Activated CD8-positive, alpha-beta memory T cell treated with anti-CD3 and anti-CD28 coated beads for 36 hours (primary cell): ENCODE results near the gene ZBTB17. TPM values are rescaled to one million over a fixed set of nuclear protein-coding genes. Genes with fewer than 3 reads are reported as not detected.

Source experiments
- CTCF ChIA-PET: fragments of 350-600 bp; sonication (Branson Sonifier 250); formaldehyde crosslinking; loops from one replicate; lab custom pipeline; 2021; ENCODE audit warnings: antibody characterized with exemption; lab: Charles Lee
- POLR2A ChIA-PET: fragments of 350-600 bp; sonication (Branson Sonifier 250); formaldehyde crosslinking; loops from one replicate; lab custom pipeline; 2021; ENCODE audit warnings: antibody characterized with exemption; lab: Charles Lee
- total RNA-seq, 2 experiments: library from RNA; stranded (reverse); gene quantifications; one replicate each; pipeline ENCODE4 v1.2.3, GENCODE V29; 2021

Gene ZBTB17
- total RNA-seq, 2 experiments from 2014 or later = 54.8 to 57.9 TPM

DNA sequence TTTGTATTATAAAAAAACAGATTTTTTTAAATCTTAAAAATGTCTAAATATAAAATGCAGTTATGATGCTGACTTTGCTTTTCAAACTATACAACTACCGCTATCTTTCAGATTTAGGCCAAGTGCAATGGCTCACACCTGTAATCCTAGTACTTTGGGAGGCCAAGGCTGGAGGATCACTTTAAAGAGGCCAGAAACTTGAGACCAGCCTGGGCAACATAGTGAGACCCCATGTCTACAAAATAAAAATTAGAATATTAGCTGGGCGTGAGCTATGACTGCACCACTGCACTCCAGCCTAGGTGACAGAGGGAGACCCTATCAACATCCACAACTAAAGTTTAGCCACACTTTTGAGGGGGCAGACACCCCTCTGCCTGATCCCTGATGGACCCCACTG lies 20.3 kb downstream of the ZBTB17 start:
- ChIA-PET POLR2A (interaction anchor here (0.7 kb wide), 1 partner anchor 122 kb away, joined by 3 read pairs; no protein-coding TSS in a partner anchor), CTCF (interaction anchor here (0.7 to 1.1 kb wide), 2 partner anchors 9 to 12 kb away, joined by 3 read pairs; no protein-coding TSS in a partner anchor)

DNA sequence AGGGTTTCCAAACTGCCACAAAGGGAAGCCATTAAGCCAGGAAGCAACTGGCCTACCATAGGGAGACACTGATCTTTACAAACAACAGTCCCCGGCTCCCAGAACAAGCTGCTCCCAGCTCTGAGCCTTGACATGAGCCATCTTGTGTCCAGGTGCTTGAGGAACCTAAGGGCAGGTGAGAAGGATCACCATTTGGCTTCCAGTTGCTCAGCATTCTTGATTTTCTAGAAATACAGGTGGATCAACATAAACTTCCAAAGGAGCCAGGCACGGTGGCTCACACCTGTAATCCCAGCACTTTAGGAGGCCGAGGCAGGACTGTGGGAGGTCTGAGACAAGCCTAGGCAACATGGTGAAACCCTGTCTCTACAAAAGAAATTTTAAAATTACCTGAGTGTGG lies 21.6 kb downstream of the ZBTB17 start:
- CTCF ChIA-PET = no interaction called here
- POLR2A ChIA-PET = no interaction called here

DNA sequence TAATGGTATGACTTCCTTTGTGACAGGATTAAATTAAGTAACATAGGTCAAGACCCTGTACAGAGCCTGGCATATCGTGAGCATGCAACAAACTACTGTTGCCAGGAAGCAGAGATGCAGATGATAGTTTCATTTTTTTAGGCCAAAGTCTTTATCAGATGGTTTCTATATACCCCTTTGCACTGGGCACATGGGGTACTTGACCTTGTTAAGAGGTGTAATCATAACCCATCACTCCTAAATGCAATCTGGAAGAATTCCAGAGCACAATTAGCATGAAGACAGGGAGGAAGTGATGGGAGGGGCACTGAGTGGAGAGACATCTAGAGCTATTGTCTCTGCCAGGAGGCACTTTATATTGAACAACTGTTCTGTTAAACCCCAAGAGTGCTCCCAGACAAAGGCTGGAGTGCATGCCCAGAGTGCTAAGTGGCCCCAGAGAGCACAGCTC lies 22.1 kb downstream of the ZBTB17 start:
- ChIA-PET POLR2A (no interaction called here), CTCF (no interaction called here)

DNA sequence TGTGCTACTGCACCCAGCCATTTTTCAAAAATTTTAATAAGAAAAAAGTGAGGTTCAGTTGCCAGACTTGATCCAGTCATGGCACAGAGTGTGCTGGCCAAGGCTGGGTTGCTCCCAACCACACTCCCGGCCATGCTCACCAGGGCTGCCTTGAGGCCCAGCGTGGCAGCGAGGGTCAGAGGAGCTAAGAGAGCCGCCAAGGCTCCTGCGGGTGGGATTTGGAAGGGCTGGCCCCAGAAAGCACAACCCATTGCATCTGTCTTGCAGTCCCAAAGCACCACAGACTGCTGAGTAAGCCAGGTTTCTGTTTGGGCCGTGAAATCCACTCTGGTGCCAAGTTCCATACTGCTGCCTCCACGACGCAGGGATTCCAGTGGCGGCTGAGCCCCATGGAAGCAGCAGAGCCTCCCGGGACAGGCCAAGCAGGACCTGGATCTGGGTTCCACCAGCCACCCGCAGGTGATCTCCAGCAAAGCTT lies 22.6 kb downstream of the ZBTB17 start:
- POLR2A ChIA-PET = no interaction called here
- CTCF ChIA-PET = interaction anchor here (1.8 kb wide), 1 partner anchor 10 kb away, joined by 4 read pairs; no protein-coding TSS in a partner anchor

DNA sequence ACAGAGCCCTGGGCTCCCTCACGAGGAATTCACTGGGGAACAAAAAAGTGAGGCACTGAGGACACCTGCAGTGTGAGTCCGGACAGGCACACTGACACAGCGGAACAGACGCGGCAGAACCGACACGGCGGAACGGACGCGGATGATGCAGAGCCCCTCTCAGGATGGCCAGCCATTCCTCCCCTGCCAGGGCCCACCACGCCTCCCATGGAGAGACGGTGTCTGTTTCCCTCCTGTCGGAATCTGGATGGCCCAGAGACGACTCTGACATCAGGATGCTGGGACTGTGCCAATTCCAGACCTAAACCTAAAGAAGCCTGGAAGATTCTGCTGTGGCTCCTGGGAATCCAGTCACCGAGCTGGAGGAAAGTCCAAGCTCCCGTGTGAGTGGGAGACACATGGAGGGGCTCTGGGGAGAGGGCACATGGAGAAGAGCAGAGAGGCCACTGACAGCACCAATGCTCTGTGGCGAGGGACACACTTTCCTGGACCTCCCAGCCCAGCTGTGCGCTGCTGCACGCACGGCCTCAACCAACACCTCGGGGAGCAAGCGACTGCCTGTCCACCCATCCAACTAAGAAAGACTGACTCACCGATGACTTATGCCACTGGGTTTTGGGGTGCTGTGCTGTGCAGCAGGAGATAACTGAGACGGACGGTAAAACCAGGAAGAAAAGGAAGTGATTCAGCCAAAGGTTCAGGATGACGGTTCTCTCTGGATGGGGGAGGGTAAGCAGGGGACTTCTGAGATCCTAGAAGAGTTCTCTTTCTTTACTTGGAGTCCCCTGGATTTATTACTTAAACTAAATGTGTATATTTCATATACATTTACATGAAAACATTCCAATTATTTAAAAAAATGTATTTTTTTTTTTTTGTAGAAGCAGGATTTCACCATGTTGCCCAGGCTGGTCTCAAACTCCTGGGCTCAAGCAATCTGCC lies 23.3 kb downstream of the ZBTB17 start:
- ChIA-PET POLR2A (interaction anchor here (0.7 to 3.9 kb wide), 3 partner anchors 14 to 22 kb away, joined by 3 to 51 read pairs (median 3); partner anchors contain the start of gene ZBTB17), CTCF (interaction anchor here (1.0 to 1.8 kb wide), 2 partner anchors 9 to 120 kb away, joined by 3 to 4 read pairs; no protein-coding TSS in a partner anchor)

DNA sequence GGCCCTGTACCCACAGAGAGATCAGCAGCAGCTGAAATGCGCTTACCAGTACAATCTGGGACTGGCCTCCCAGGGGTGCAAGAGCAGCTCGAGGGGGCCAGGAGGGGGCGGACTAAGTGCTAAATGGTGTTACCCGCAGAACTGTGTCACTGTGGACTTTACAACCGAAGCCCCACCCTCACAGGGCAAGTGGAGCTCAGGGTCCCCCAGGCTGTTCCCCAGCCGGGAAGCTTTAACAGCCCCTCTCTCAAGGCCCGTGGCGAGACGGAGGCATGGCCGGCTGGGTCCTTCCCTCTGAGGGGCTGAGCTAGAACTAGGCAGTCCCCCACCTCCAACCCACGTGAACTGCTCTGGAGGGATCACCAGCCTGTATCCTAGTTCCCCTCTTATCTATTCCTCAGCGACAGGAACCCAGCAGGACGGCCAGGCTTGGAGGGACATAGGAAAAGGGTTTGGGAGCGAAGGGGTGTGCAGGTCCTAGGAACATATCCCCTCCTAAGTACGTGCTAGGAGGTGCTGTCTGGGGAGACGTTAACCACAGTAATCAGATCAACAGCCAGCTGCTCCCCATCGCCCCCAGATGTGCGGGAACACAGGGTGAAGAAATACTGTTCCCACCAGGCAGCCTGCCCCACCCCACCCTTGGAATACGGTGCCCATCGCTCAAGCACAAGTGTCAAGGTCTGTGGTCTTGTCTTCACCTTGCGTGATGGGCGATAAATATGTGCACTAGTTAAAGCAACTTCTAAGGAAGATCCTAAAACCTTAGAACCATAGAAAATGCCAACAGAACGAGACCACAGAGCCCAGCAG lies 24.4 kb downstream of the ZBTB17 start:
- CTCF ChIA-PET = interaction anchor here (1.0 to 4.1 kb wide), 6 partner anchors 8 to 118 kb away, joined by 3 to 29 read pairs (median 4); partner anchors contain the start of gene ZBTB17
- POLR2A ChIA-PET = interaction anchor here (0.5 to 3.9 kb wide), 8 partner anchors 8 to 103 kb away, joined by 3 to 51 read pairs (median 8); partner anchors contain the start of genes SPEN and ZBTB17

DNA sequence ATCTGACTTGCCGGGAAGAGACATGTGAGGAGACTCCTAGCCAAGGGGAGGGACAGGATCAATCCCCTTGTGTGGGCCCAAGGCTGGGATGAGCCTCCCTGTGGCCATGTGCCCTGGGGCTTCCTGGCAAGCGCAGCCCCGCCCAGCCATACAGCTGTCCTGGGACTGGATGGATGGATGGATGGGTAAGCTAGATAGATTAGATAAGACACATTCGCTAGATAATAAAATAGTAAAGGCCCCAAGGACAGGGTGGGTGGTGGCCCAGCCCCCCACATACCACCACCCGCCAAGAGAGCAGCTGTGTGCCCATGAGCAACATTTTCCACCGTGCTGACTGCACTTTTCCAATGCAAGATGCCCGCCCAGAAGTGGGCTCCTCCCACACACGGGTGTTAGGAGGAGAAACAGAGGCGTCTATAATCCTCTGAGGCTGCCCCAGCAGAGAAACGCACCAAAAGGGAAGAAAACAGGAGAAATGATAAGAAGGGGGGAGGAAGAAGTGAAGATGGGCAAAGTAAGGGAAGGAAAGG lies 25.1 kb downstream of the ZBTB17 start:
- CTCF ChIA-PET = interaction anchor here (1.1 to 4.1 kb wide), 4 partner anchors 10 to 115 kb away, joined by 3 to 29 read pairs (median 13); partner anchors contain the start of gene ZBTB17
- POLR2A ChIA-PET = interaction anchor here (0.6 to 3.9 kb wide), 8 partner anchors 9 to 102 kb away, joined by 3 to 51 read pairs (median 11); partner anchors contain the start of genes SPEN and ZBTB17

DNA sequence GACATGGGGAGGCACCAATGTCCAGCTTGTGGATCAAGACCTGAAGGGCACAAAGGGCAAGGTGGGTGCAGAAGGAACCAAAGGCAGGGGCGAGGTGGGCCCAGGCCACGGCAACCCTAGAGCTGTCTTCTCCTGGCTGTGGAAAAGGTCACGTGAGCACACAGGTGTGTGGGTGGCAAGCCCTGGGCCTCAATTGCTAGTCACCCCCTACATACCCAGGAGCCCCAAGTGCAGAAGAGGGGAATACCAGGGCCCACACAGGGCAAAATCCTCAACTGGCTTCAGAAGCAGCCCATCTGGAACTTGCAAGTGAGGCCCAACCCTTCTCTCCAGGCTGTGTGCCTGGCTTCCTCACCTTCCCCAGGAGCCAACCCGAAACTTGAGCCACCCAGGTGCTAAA lies 25.6 kb downstream of the ZBTB17 start:
- POLR2A ChIA-PET = interaction anchor here (0.6 to 3.9 kb wide), 8 partner anchors 10 to 102 kb away, joined by 3 to 51 read pairs (median 8); partner anchors contain the start of genes SPEN and ZBTB17
- CTCF ChIA-PET = interaction anchor here (1.4 to 4.1 kb wide), 4 partner anchors 15 to 114 kb away, joined by 4 to 29 read pairs (median 14); partner anchors contain the start of genes SRARP and ZBTB17

DNA sequence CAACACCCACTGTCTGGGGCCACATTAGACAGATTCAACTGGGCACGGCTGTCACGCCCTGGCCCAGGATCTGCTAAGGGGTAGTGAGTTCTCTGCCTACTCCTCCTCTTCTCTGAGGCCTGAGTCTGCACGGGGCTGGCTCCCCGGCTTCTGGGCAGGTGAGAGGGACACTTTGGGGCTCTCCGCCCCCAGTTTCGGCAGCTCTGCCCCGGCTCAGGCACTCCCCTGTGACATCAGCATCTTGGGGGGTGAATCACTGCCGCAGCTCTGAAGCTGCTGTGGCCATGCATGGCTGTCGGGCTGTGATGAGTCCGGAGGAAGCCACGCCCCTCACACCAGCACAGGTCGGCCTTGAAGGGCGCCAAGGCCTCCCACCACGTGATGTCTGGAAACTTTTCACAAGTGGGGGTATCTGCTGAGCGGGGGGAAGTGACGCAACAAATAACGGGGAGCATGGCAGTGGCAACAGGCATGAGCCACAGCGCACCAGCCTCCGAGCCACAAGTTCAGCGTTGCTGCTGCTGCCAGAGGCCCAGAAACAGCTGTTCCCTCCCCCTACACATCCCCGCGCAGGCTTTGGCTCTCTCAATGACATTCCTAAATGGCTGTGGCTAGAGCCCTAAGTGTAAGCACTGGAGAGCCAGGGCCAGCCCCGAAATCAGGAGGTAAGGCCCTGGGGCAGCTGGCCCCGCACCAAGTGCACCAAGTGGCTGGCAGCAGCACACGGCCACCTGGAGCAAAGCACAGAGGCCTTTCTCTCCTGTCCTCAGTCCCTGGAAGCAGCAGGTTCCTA lies 26.3 kb downstream of the ZBTB17 start:
- ChIA-PET POLR2A (interaction anchor here (0.7 to 3.9 kb wide), 8 partner anchors 10 to 116 kb away, joined by 3 to 51 read pairs (median 8); partner anchors contain the start of genes SPEN and ZBTB17), CTCF (interaction anchor here (0.7 to 4.1 kb wide), 9 partner anchors 16 to 116 kb away, joined by 3 to 29 read pairs (median 4); partner anchors contain the start of genes SRARP and ZBTB17)

DNA sequence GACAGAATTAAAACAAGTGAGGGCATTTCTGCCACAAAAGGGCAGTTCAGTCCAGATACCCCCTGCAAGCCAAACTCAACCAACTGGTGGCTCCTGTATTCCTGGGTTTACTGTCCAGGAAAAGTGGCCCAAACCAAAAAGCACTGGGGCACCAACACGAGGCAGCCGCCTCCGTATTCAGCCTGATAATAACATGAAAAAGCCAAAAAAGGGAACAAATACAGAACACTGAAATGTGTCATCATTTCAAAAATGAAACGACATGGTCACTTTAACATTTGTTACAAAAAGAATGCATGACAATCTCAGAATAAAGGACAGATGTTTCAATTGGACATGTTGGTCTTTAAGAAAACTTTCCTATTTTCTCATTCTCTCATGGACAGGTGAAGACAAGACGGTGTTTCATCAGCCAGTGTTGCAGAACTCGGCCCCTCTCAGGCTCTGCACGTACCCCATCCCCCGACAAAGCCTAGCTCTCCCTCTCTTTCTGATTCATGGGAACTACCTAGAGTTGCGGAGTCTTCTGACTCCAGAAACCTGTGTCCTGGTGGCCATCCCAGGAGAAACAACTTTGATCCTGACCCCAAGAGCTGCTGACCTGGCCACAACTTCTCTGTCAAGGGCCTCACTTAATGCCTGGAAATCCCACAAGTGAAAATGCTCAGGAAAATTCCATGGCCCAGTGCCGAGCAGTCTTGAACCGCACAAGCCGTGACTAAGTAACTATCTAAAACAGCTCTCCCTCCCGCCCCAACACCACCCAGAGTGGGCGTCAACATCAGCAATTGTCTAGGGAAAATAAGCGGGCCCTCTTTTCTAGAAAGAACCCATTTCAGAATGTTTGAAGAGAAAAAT lies 27.1 kb downstream of the ZBTB17 start:
- POLR2A ChIA-PET = interaction anchor here (1.3 to 3.9 kb wide), 5 partner anchors 16 to 100 kb away, joined by 5 to 51 read pairs (median 16); partner anchors contain the start of genes SPEN and ZBTB17
- CTCF ChIA-PET = interaction anchor here (0.7 to 4.1 kb wide), 9 partner anchors 16 to 116 kb away, joined by 3 to 29 read pairs (median 4); partner anchors contain the start of genes SRARP and ZBTB17

DNA sequence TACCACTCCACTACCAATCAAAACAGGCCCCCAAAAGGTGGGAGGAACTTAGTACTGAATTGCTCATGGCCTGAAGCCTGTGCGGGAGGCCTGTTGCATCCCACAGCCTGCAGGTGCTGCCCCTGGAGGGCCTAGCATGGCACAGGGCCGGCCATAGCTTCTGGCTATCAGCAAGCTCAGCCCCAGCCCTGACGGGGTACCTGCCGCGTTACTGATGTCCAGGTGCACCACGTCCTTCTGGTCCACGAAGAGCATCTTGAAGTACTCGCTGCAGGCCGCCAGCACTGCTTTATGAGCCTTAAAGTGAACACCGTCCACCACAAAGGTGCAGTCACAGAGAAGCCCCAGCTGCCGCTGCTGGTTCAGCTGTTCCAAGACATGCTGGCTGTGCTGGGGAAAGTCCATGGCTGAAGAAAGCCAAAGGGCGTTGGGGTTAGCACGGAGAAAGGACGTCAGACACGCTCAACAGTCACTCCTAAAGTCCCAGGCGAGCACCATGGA lies 27.8 kb downstream of the ZBTB17 start:
- CTCF ChIA-PET = interaction anchor here (0.5 to 4.1 kb wide), 5 partner anchors 17 to 250 kb away, joined by 3 to 29 read pairs (median 5); partner anchors contain the start of gene ZBTB17
- POLR2A ChIA-PET = interaction anchor here (0.8 to 3.9 kb wide), 2 partner anchors 27 kb away, joined by 3 to 51 read pairs; partner anchors contain the start of gene ZBTB17

DNA sequence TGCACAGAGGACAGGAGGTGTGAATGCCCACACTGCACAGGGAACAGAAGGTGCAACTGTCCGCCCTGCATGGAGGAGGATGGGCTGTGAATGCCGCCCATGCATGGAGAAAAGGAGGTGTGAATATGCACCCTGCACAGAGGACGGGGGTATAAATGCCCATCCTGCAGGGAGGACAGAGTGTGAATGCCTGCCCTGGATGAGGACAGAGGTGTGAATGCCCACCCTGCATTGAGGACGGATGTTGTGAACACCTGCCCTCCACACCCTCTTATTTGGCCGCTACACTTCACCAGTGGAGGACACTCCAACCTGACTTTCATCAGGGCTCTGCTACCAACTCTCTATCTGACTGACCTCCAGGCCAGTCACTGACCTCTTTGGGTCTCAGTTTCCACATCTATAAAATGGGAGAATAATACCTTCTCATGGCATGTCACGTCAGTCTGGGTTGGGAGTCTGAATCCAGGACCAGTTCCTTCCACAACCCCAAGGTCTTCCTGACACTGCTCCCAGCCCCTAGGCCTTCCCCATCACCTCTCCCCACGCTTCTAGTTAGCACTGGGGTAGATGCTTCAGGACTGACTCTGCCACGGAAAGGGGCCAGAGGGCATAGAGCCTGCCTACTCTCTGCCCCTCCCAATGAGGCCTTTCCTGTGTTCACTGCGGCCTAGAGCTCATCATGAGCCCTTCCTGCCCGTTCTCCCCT lies 28.4 kb downstream of the ZBTB17 start:
- CTCF ChIA-PET = interaction anchor here (0.5 to 4.1 kb wide), 3 partner anchors 28 to 249 kb away, joined by 4 to 22 read pairs (median 5); partner anchors contain the start of gene ZBTB17
- POLR2A ChIA-PET = interaction anchor here (0.8 kb wide), 1 partner anchor 27 kb away, joined by 3 read pairs; no protein-coding TSS in a partner anchor

DNA sequence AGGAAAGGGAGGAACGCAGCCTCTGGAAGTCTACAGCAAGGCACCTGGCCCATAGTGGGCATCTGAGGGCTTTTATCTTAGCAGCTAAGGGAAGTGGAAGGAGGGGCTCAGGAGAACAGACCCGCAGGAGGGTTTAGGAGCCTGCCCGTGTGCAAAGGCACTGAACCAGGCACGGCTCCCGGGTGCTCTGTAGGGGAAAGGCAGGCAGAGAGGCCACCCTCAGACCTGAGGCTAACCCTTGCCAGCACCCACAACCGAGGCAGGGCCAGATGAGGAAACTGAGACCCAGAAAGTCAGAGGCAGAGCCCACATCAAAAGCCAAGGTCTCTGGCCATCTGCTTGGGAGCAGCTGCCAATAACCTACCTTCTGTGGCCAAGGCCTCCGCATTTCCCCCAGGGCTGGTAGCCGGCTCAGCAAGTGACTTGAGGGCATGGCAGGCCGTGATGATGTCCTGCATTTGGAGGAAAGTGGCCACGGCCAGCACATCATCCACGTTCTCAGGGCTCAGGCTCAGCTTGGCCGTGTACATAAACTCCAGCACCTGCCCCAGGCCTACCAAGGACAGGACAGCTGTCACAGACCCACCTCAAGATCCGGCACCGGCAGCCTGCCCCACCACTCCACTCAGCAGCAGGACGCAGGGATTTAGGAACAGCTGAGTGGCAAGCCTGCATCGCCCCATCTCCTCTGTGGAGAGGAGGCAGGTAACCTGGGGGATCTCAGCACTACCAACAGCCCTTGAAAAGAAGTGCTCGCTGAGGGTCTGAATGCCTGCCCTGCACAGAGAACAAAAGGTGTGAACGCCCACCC lies 29.1 kb downstream of the ZBTB17 start:
- CTCF ChIA-PET = interaction anchor here (1.0 kb wide), 1 partner anchor 20 kb away, joined by 5 read pairs; no protein-coding TSS in a partner anchor

DNA sequence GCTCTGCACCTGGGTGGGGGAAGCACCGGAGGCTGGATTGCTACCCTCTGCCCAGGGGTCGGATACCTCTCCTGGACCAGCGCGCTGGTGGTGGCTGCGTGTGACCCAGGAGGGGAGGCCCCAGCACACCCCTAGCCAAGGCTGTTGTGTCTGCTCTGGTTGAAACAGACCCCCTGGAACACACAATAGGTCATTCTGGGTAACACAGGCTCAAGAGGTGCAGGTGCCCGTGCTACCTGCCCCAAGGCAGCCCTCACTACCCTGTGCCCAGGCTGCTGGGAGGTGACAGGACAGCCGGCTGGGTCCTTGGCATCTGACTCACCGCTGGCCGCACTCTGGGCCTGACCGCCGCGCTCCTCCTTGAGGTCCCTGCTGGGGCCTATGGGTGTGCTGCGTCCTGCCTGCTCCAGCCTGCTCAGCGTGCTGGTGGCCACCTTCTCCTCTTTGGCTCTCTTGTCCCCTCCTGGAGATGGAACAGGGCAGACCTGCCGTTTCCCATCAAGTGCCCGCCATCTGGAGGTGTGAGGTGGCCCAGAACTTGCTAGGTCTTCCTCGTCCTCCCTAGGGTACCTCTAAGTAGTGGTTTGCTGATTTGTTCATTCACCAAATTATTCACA lies 30.0 kb downstream of the ZBTB17 start:
- ChIA-PET CTCF (interaction anchor here (1.0 kb wide), 1 partner anchor 19 kb away, joined by 5 read pairs; no protein-coding TSS in a partner anchor), POLR2A (no interaction called here)

More for the DNA sequence above, 29.1 kb downstream of the ZBTB17 start:
- POLR2A ChIA-PET = no interaction called here
